ENCODE measurements around the gene UPK3A. TPM values are rescaled to one million over a fixed set of nuclear protein-coding genes. Genes with fewer than 3 reads are reported as not detected.
"Not testable (repeated sequence)": the region's sequence is repeated elsewhere in the genome, so short reads cannot be mapped to it uniquely, and the experiment has no call there.

Gene UPK3A
- total RNA-seq, 1 donor from 2014 or later = not detected

DNA sequence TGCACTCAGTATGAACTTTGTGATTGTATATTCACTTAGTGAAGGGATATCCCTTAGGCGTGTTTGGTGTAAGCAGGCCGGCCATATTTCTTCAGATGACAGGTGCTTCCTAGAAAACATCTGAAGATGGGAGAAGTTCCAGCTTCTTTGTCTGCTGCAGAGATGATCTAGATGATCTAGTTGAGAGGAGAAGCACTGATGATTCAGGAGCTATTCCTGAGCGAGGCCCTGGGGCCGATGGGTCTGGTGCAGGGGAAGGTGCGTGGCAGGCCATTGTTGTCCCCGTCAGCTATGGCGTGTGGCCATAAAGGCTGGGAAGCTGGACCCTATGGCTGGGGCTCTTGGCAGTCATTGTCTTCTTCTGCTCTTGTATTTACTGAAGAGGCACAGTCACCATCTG lies 38.9 kb downstream of the UPK3A start:
- intact Hi-C loops (cut with micrococcal nuclease) = no loop called here

DNA sequence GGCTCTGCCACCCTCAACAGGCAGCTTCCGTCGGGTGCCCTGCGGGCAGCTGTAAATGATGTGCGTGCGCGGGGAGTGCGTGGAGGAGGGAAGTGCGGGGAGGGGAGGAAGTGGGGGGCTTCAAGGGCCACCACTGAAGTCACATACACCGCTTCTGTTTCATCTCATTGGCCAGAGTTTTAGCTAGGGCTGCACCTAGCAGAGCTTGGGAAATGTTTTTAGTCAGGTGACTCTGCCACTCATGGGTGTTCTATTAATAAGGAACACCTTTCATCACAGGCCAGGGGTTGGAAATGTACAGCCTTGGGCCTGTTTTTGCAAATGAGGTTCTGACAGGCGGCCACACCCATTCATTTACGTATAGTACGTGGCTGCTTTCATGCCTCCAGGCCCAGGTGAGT lies 39.6 kb downstream of the UPK3A start:
- intact Hi-C loops (cut with micrococcal nuclease) = no loop called here

DNA sequence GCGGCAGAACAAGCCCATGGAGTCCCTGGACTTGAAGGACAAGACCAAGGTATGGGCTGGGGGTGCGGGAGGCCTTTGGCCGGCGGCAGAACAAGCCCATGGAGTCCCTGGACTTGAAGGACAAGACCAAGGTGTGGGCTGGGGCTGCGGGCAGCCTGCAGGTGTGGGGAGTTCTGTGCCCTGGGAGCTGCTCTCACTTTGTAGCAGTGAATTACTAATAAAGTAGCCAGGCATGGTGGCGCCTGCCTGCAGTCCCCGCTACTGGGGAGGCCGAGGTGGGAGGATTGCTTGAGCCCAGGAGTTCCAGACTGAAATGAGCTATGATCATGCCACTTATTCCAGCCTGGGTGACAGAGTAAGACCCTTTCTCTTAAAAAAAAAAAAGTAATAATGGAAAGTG lies 43.5 kb downstream of the UPK3A start:
- intact Hi-C loops (cut with micrococcal nuclease) = not testable (repeated sequence)

DNA sequence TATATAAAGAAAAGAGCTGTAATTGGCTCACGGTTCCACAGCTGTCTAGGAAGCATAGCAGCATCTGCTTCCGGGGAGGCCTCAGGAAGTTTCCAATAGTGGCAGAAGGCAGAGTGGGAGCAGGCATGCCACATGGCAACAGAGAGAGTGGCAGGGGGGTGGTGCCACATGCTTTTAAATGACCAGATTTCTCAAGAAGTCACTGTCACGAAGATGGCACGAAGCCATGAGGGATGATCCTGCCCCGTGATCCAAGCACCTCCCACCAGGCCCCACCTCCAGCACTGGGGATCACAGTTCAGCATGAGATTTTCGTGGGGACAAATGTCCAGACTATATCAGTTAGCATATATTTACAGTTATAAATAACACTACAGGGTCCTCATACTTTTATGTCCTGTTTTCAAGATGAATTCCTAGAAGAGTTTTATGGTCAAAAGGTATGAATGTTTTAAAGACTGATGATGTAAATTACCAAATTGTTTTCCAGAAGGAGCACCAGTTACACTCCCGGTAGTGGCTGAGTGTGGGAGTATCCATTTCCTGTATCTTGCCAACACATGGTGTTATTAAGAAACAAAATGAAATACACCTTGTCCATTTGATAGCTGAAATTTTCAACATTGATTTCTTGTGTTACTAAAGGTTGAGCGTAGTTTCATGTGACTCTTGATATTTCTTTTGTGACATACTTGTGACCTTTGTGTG lies 44.2 kb downstream of the UPK3A start:
- intact Hi-C loops (cut with micrococcal nuclease) = no loop called here

DNA sequence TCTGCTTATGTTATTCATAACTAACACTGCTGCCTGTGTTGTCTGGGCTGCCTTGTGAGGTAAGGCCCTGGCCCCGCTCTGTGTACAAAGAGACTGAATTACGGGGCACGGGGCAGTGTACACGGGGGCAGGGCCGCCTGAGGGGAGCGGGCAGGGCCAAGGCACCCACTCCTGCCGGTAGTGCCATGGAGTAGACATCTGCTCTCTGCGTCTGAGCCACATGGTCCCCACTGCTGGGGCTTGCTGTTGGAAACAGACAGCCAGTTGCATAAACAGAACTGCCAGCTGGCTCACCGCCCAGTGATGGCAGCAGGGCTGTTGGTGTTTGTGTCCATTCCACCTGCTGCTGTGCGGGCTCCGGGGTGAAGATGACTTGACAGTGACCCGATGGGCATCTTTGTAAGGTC lies 44.8 kb downstream of the UPK3A start:
- intact Hi-C loops (cut with micrococcal nuclease) = no loop called here

DNA sequence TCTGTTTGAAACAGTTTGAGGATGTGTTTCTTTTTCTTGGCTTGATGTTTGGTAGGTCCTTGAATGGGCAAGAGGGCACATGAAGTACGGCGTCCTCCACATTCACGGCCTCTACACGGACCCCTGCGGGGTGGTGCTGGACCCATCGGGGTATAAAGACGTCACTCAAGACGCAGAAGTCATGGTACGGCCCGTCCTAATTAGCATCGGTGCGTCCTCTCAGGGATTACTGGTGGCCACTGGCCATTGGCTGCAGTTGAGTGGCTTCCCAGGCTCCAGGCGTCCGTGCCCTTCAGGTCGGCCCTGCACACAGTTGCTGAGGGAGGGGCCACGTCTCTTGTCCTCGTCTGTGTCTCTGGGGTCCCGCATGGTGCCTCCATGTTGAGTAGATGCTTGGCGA lies 45.8 kb downstream of the UPK3A start:
- intact Hi-C loops (cut with micrococcal nuclease) = no loop called here

DNA sequence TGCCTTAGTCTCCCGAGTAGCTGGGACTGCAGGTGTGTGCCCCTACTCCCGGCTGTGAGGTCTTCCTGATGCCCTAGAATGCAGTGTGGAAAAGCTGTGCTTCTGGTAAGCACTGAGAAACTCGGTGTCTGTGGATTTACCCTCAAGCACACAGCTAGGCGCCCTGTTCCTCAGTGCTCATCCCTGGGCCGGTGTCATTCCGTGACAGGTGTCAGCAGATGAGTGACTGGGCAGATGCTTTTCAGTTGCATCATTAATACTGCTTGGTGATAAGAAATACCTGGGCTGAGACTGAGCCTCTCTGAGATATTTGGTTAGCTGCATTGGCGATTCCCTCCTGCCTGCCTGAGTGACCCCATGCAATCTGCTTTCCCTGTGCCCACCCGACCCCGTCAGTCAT lies 46.7 kb downstream of the UPK3A start:
- intact Hi-C loops (cut with micrococcal nuclease) = no loop called here

DNA sequence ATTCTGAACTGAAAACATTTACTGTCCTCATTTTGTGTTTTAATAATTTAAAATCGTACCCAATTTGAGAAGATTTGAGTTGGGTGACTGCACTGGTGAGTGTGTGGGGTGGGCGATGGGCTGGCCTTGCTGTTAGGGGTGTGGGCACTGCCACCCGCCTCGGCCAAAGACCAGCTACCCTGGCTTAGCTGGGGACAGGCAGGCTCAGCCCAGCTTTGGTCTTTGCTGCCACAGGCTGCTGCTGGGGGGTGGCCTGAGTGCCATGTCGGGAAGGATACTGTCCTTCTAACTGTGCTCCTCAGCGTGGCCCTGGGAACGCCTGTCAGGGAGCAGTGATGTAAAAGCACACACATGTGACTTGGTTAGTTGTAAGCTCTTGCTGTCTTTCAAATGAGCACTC lies 47.3 kb downstream of the UPK3A start:
- intact Hi-C loops (cut with micrococcal nuclease) = no loop called here

DNA sequence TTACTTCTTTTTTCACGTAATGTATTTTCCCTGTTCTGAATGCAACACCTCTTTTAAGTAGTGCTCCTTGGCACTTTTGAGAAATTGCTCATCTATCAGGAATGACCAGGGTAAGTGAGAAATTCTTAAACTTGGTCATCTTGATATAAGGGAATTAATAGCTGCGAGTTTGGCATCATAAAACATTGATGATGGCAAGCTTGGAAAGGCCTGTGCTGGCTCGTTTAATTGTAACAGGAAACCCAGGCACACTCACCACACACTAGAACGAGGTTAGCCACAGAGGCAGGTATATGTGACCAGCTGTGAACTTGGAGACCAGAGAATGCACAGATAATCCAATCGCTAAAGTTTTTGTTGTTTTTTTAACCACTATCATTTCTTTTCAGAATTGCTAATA lies 49.3 kb downstream of the UPK3A start:
- intact Hi-C loops (cut with micrococcal nuclease) = no loop called here

DNA sequence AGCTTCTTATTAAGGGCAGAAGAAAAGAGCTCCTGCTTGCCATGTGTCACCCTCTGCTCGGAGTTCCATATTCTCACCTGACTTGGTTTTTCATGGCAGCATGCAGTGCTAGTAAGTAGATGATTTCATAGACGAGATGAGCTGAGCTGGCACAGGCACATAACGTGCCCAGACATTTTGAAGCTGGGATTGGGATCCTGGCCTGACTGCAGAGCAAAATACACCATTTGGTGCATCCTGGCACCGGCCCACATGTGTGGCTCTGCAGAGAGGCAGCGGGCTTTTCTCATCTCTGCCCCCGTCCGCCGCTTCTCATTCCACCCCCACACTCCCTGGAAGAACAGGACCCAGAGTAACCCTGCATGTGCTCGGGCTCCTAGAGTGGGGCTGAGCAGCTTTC lies 49.8 kb downstream of the UPK3A start:
- intact Hi-C loops (cut with micrococcal nuclease) = no loop called here

DNA sequence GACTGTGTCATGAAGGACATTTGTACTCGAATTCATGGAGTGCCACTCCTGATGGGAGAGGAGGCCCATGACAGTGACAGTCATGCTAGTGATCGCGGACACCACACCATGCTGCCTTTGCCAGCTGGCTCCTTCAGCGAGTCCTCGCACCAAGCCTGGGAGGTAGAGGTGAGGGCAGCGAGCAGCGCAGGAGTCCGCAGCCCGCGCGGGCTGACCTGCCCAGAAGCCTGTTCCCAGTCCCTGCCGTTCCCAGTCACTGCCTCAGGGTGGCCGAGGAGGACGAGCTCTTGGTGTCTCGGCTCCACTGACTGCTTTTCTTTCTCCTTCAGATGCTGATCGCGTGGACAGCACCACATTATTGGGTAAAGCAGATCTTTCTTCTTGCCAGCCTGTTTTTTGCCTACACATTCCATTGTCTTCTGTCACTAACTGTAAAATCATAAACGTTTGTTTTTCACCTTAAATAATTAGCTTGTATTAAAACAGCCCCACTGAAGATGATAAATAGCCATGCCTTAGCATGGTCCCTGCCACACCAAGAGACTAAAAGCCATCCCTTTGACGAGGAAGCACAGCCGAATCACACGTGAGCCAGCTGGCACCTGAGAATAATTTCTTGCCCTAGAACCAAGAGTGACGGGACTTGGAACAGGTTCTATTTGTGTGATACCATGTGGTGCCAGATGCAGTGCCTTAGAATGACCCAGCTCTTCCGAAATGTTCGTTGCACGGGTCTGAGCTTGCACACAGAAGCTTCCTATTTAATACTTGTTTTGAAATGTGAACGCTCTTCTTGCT lies 50.5 kb downstream of the UPK3A start:
- intact Hi-C loops (cut with micrococcal nuclease) = no loop called here

DNA sequence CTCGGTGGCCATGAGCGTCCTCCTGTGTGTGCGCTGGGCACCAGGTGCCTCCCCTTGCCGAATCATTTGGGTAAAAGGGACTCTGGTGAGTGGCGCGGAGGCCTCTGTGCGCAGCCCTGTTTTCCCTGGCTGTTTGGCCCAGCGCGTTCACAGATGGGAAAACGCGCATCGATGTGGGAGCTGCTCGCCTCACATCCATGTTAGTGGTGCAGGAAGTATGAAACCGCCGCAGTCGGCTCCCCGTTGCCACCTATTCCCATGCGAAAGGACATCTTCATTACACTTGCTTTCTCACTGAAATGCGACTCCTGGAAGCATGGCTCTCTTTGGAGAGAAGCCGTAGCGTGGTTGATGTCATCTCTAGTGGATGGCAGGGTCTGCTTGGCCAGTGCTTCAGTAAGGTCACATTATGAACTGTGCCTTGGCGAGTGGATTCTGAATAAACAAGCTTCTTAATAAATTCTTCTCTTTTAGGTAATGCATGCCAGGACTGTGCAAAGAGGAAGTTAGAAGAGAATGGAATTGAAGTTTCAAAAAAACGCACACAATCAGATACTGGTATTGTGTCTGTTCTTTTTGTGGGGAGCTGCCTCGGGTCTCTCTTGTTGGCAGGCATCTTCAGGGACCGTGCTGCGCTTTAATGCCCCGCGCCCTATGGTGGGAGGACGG lies 51.2 kb downstream of the UPK3A start:
- intact Hi-C loops (cut with micrococcal nuclease) = no loop called here

DNA sequence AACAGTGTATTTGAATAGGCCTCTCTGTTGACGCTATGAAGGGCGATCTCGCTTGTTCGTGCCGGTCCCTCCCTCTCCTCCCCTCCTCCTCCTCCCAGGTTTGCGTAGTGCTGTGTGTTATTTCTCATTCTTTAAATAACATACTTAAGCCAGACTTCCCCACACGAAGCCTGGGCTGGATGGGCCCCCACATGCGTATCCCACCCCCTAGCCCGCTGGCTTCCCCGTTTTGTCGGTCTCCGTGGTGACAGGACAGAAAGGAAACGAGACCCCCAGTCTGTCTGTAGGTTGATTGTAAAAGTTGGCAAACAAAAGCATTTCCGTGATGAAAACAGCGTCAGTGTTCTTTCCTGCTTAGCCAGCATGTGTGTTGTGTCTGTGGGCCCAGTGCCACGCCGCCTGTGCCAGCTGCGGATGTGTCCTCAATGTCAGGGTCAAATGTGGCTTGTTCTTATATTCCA lies 52.3 kb downstream of the UPK3A start:
- intact Hi-C loops (cut with micrococcal nuclease) = no loop called here

DNA sequence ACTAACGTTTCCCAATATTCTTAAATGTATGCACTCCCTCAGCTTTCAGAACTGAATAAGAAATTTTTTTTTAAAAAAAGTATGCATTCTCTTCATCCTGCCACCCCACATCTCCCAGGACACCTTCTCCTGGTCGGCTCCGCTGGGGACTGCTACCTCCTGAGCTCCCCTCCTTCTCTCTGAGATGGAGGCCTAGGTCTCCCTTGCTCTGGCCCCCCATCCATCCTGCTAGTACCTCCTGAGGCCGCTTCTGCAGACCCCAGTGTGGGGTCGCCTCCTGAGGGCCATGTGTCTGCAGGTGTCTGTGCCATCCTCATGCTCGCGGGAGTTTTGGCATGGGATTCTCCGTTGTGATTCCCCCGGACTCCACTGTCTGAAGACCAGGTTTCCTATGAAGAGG lies 52.8 kb downstream of the UPK3A start:
- intact Hi-C loops (cut with micrococcal nuclease) = no loop called here

DNA sequence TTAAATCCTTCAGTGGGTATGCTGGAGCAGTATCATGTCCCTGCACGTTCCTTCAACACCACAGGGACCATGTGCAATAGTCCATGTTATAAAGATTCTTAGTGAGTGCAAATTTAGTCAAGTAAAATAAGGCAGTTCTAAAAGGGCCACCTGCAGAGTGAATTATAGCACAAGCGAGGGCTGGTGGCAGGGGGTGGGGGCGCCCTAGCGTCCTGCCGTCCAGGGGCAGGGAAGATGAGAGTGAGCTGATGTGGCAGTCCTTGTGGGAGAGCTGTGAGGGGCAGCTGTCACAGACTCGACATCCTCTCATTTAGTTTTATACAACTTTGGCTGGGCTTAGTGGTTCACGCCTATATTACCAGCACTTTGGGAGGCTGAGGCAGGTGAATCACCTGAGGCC lies 54.0 kb downstream of the UPK3A start:
- intact Hi-C loops (cut with micrococcal nuclease) = no loop called here

DNA sequence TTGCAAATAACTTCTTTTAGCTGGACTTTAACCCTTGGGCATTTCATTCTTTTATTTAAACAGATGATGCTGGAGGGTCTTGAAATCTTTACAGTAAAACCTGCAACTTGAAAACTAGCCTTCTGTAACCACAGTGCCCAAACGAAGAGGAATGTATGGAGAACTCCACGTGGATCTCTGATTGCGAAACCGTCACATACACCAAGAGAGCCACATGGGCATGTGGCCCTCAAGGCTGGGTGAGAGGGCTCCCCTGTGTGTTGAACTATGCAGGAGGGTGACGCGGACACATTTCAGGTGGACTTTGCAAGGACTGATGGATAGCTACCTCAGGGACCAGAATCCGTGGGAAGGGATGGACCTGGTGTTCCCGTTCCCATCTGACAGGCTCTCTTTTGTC lies 55.6 kb downstream of the UPK3A start:
- intact Hi-C loops (cut with micrococcal nuclease) = loop anchor here (2.0 kb wide), 1 partner anchor 22 kb away; no protein-coding TSS in a partner anchor

DNA sequence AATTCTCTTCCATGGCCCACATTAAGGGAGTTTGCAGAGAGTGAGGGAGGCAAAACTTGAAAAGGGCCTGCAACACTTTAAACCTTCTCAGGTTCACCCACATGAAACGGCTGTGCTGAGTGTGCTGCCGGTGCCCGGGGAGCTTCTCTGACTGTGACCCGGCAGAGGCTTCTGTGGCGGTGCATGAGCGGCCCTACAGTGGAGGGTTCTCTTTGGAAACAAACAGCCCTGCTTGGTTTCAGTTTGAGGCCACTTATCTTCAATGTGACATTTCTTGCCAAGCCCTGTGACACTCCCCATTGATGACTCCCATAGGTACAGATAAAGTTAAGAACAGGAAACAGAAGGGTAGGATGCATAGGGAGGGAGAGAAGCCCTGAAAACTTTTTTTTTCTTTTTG lies 56.7 kb downstream of the UPK3A start:
- intact Hi-C loops (cut with micrococcal nuclease) = loop anchor here (2.0 kb wide), 1 partner anchor 23 kb away; no protein-coding TSS in a partner anchor

DNA sequence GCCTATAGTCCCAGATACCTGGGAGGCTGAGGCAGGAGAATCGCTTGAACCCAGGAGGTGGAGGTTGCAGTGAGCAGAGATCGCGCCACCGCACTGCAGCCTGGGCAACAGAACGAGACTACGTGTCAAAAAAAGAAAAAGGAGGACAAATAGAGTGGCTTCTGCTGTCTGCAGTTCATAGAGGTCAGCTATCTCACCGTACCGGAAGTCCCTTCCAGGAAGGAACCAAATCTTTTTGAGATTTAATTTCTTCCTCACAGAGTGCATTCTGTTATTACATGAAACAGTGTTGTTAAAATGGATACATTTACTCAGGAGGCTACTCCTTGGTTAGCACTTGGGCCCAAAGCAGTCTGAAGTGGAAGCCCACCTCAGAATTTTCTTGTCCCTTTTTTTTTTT lies 58.4 kb downstream of the UPK3A start:
- intact Hi-C loops (cut with micrococcal nuclease) = no loop called here

DNA sequence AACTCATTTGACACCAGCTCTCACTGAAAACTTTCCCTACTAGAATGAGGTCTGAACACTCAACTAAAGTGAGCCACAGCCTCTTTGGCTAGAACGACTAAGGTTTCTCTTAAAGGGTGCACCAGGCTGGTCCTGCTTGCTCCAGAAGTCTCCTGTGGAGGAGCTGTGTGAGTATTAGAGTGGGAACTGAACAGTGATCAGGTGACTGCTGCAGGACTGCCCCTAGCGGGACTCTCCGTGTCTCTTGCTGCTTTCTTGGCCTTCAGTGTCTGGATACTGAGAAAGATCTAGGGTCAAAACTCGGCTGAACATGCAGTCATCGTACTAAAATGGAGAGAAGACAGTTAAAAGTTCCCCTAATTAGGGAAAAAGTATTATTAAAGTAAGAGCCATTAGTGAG lies 59.6 kb downstream of the UPK3A start:
- intact Hi-C loops (cut with micrococcal nuclease) = no loop called here
